ENCODE results near the gene TSR3.

GRCh38 chr16:1398826-1399581, 47.3 kb upstream of the TSR3 start:
- TF ChIP-seq CTCF (IDR thresholded peaks at IDR 0.05) (no peak), POLR2A (IDR thresholded peaks at IDR 0.05) (no peak), POLR2AphosphoS5 (IDR thresholded peaks at IDR 0.05) (no peak), EP300 (IDR thresholded peaks at IDR 0.05) (no peak)

Measured in stomach (tissue), 4 donors.